Measurements from ENCODE around the gene CRYBG1. TPM values are rescaled to one million over a fixed set of nuclear protein-coding genes. Genes with fewer than 3 reads are reported as not detected.
"Not testable (repeated sequence)": the region's sequence is repeated elsewhere in the genome, so short reads cannot be mapped to it uniquely, and the experiment has no call there.

The CRYBG1 gene
- total and polyA plus RNA-seq, 2 donors (not counting 1 experiment from before 2014, with no cell fraction given): 9.6 to 47.0 TPM

GRCh38 chr6:106586815-106587415, 226.4 kb downstream of the CRYBG1 start:
- Histone ChIP-seq H4K20me1 (ENCODE audit: control insufficient read depth, insufficient read depth, low read length, poor library complexity, severe bottlenecking) (no peaks in the 10 kb centered on the region), H3K79me2 (ENCODE audit: control insufficient read depth, insufficient read depth, low read length) (no peaks in the 10 kb centered on the region), H3K9me3 (ENCODE audit: control extremely low read depth in 1 of 3, control insufficient read depth in 2 of 3, insufficient read depth in 1 of 3, low read length in 2 of 3) (no peaks in the 10 kb centered on the region), H3K27ac (ENCODE audit: low read length in 2 of 2) (no peak overlapping the region), H3K9ac (ENCODE audit: low read length) (no peak overlapping the region), H3K4me1 (ENCODE audit: control insufficient read depth in 2 of 2, insufficient read depth in 2 of 2, low read length in 2 of 2) (no peaks in the 10 kb centered on the region), H3K27me3 (replicated peaks in 1 of 4; ENCODE audit: control extremely low read depth in 1 of 4, control insufficient read depth in 3 of 4, insufficient read depth in 4 of 4, low read length in 3 of 4) (no peaks in the 10 kb centered on the region), H3K4me3 (ENCODE audit: control extremely low read depth in 1 of 5, extremely low read depth in 1 of 5, insufficient read depth in 1 of 5, low read depth in 2 of 5, low read length in 4 of 5) (no peak overlapping the region), H2AFZ (ENCODE audit: insufficient read depth, low read depth, low read length, poor library complexity, severe bottlenecking) (no peak overlapping the region), H3K36me3 (replicated peaks in 1 of 2; ENCODE audit: control extremely low read depth in 1 of 2, control insufficient read depth in 1 of 2, extremely low read depth in 1 of 2, insufficient read depth in 2 of 2, low read length in 1 of 2) (peaks cover 3 to 59% of the 10 kb centered on the region in 2 experiments), H3K4me2 (replicated peaks; ENCODE audit: low read depth, low read length, poor library complexity, severe bottlenecking) (no peak overlapping the region)
- DNase-seq (no peak), ATAC-seq (ENCODE audit: low read depth) (no peak)
- Mint-ChIP-seq H3K27ac (no peak overlapping the region), H3K9me3 (ENCODE audit: insufficient read depth) (no peaks in the 10 kb centered on the region), H3K4me1 (no peaks in the 10 kb centered on the region), H3K4me3 (no peak overlapping the region), H3K27me3 (no peaks in the 10 kb centered on the region)
- WGBS (ENCODE audit: insufficient coverage): 91% methylated on average over 3 of the region's 4 CpGs
- no peak for TF ChIP-seq EZH2 (IDR thresholded peaks at IDR 0.05; ENCODE audit: borderline replicate concordance, insufficient read depth, low read depth, low read length, poor library complexity, severe bottlenecking)
- no peak for TF ChIP-seq CTCF (IDR thresholded peaks at IDR 0.05)
- intact Hi-C loops (cut with micrococcal nuclease): no loop called here
- ChIA-PET POLR2A (no interaction called here), CTCF (interaction anchor here (1.2 kb wide), 1 partner anchor 142 kb away, joined by 4 read pairs; no protein-coding TSS in a partner anchor)

DNA sequence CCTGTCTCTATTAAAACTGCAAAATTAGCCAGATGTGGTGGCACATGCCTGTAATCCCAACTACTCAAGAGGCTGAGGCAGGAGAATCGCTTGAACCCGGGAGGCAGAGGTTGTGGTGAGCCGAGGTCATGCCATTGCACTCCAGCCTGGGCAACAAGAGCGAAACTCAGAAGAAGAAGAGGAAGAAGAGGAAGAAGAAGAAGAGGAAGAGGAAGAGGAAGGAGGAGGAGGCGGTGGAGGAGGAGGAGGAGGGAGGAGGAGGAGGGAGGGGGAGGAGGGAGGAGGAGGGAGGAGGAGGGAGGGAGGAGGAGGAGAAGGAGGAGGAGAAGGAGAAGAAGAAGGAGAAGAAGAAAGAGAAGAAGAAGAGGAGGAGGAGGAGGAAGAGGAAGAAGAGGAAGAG, 228.4 kb downstream of the CRYBG1 start:
- peaks cover 3 to 44% of the 10 kb centered on the region in 2 experiments for H3K36me3 ChIP-seq (replicated peaks in 1 of 2; ENCODE audit: control extremely low read depth in 1 of 2, control insufficient read depth in 1 of 2, extremely low read depth in 1 of 2, insufficient read depth in 2 of 2, low read length in 1 of 2)
- H3K9me3 Mint-ChIP-seq (ENCODE audit: insufficient read depth); ATAC-seq (ENCODE audit: low read depth); H3K27me3 Mint-ChIP-seq; H3K9ac ChIP-seq (ENCODE audit: low read length); H3K4me1 ChIP-seq (ENCODE audit: control insufficient read depth in 2 of 2, insufficient read depth in 2 of 2, low read length in 2 of 2); H2AFZ ChIP-seq (ENCODE audit: insufficient read depth, low read depth, low read length, poor library complexity, severe bottlenecking); POLR2A ChIA-PET; H3K4me2 ChIP-seq (replicated peaks; ENCODE audit: low read depth, low read length, poor library complexity, severe bottlenecking); H3K27me3 ChIP-seq (replicated peaks in 1 of 4; ENCODE audit: control extremely low read depth in 1 of 4, control insufficient read depth in 3 of 4, insufficient read depth in 4 of 4, low read length in 3 of 4); CTCF ChIA-PET; H3K27ac Mint-ChIP-seq; H3K79me2 ChIP-seq (ENCODE audit: control insufficient read depth, insufficient read depth, low read length); H3K9me3 ChIP-seq (ENCODE audit: control extremely low read depth in 1 of 3, control insufficient read depth in 2 of 3, insufficient read depth in 1 of 3, low read length in 2 of 3); H3K4me3 ChIP-seq (ENCODE audit: control extremely low read depth in 1 of 5, extremely low read depth in 1 of 5, insufficient read depth in 1 of 5, low read depth in 2 of 5, low read length in 4 of 5); H4K20me1 ChIP-seq (ENCODE audit: control insufficient read depth, insufficient read depth, low read length, poor library complexity, severe bottlenecking); intact Hi-C loops (cut with micrococcal nuclease); DNase-seq; H3K27ac ChIP-seq (ENCODE audit: low read length in 2 of 2); H3K4me3 Mint-ChIP-seq; H3K4me1 Mint-ChIP-seq: not testable (repeated sequence)
- 100% methylated on average over 1 of the region's 5 CpGs for WGBS (ENCODE audit: insufficient coverage)

All from B cell (primary cell).